Measurements from ENCODE around the gene C10orf90.

The C10orf90 gene

GRCh38 chr10:126502441-126502840 is 168.1 kb downstream of the C10orf90 start:
- no peak for DNase-seq (ENCODE audit: low spot score)

- no peak for DNase-seq (ENCODE audit: low spot score)
Measured at GRCh38 chr10:126501828-126502227, 168.7 kb downstream of the C10orf90 start.

GRCh38 chr10:126500866-126501265 is 169.6 kb downstream of the C10orf90 start:
- no peak for DNase-seq (ENCODE audit: low spot score)

DNA sequence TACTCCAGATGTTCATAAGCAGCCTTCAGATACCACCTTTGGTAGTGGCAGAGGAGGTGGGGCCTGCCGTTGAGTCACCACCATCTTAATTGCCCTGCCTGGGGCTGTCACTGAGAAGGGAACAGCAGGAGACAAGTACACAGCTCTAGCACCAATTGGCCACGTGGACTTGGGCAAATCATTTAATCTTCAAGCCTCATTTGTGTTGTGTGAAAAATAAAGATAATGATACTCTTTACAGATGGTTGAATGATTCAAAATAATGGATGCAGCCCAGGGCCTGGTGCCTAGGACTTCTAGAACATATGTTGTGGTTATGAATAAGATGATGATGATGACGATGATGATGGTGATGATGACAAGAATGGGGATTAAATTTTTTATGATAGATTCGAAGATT is 170.3 kb downstream of the C10orf90 start:
- DNase-seq (ENCODE audit: low spot score): no peak

GRCh38 chr10:126499744-126500143 is 170.7 kb downstream of the C10orf90 start:
- DNase-seq (ENCODE audit: low spot score): no peak

- DNase-seq (ENCODE audit: low spot score): no peak
Measured at GRCh38 chr10:126497672-126498071, 172.8 kb downstream of the C10orf90 start.

- DNase-seq (ENCODE audit: low spot score): no peak
Measured at GRCh38 chr10:126496771-126497545, 173.5 kb downstream of the C10orf90 start.

DNA sequence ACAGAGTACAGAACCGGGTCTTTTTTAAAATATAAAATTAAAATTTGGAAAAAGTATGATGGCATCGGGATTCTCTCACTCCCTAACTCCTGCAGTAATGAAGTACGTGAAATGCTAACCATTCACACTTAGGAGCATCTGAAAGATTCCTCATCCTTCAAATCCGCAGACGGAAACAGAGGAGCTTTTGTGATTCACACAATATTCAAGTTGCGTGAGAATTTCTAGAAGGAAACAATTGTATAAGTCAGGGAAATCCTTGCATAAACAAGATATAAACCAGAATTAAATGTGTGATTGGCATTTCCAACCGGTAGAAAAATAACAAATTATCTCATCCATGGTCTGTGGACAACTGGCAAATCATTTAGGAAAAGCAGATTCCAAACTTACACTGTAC is 179.0 kb downstream of the C10orf90 start:
- DNase-seq (ENCODE audit: low spot score): no peak

GRCh38 chr10:126481181-126481580 is 189.3 kb downstream of the C10orf90 start:
- no peak for DNase-seq (ENCODE audit: low spot score)

DNA sequence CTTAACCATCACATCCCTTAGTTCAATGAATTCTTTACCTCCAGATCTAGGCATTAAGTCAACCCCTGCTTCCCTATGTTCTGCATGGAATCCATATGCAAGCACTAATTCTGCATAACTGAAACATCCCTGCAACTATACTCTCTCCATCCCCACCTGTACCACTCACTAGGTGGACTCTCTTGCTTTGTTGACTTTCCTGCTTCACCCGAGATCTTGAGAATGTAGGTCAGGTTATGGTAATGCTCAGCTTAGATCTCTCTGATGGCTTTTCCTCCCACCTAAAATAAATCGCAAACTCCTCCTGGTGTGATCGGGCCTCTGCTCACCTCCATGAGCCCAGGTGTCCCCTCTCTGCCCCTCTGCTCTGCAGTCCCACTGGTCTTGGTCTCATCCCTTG is 189.8 kb downstream of the C10orf90 start:
- DNase-seq (ENCODE audit: low spot score): no peak

DNA sequence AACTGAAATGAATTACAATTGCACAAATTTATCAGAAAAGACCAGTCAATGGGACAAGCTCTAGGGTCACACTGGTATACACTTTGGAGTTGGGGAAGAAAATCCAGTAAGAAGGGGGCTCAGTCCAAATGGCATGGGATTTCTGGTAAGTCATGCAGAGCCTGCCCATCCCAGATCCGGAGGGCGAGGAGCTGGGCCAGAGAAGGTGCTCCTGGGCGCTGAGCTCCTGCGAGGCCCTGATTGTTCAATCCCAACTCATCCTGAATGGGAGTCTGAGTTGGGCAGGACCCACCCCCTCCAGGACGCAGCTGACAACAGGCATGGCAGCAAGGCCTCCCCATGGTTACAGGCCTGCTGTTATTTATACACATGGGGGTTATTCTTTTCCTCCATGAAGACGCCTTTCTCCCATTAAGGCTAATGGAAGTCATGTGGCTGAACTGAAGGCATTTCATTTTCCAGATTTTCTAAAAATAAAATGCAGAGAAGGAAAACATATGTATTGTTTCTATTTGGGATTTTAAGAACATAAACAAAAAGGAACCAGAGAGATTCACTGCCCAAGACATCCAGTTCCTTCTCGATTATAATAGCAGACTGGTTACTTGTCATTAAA is 191.1 kb downstream of the C10orf90 start:
- no peak for DNase-seq (ENCODE audit: low spot score)

GRCh38 chr10:126478546-126478945 is 191.9 kb downstream of the C10orf90 start:
- DNase-seq (ENCODE audit: low spot score): no peak

- no peak for DNase-seq (ENCODE audit: low spot score)
Measured at GRCh38 chr10:126476246-126476645, 194.2 kb downstream of the C10orf90 start.

GRCh38 chr10:126475074-126475691 is 195.3 kb downstream of the C10orf90 start:
- no peak for DNase-seq (ENCODE audit: low spot score)

DNA sequence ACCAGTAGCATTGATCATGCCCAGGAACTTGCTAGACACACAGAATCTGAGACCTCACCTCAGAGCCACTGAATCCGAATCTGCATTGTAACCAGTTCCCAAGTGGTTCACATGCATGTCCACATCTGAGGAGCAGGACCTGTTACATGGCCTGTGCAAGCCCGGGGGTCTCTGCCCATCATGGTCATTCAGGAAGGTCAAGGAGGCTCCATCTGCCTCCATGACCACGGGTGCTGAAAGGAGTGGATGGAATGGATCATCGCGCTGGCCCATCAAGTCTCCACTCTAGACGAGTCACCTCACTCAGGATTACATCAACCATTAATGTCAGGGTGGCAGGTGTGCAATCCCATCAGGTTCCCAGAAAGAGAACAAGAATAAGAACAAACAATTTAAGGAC is 196.5 kb downstream of the C10orf90 start:
- no peak for DNase-seq (ENCODE audit: low spot score)

DNA sequence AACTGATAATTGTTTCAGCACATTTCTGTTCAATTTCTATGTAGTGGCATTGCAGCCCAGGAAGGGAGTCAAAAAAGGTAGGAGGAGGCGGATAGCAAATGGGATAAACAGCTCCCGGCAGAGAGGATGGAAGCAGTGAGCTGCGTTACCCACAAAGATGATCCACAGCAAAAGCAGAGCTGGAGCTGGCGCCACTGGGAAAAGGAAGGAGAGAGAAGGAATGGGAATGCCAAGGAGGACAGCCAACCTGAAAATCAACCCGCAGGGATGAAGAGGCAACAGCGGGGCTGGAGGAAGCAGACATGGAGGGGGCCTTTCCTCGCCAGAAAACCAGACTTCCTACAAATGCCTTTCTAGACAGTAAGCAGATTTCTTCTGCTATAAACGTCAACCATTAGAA is 199.5 kb downstream of the C10orf90 start:
- no peak for DNase-seq (ENCODE audit: low spot score)

DNA sequence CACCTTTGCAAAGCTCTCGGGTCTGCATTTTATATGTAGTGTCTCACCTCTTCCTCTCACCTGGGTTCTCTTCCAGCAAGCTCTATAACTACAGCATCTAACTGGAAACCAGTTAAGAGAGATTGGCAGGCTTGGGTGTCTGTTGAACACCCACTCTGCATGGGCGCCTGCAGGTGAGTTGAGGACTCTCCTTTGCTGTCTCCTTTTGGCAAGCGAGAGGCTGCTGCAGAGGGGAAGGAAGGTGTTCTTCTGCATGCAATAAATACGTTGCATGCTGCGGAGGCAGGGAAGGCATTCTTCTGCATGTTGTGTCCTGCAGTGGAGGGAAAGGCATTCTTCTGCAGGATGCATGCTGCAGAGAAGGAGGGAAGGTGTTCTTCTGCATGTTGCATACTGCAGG is 200.8 kb downstream of the C10orf90 start:
- DNase-seq (ENCODE audit: low spot score): no peak

DNA sequence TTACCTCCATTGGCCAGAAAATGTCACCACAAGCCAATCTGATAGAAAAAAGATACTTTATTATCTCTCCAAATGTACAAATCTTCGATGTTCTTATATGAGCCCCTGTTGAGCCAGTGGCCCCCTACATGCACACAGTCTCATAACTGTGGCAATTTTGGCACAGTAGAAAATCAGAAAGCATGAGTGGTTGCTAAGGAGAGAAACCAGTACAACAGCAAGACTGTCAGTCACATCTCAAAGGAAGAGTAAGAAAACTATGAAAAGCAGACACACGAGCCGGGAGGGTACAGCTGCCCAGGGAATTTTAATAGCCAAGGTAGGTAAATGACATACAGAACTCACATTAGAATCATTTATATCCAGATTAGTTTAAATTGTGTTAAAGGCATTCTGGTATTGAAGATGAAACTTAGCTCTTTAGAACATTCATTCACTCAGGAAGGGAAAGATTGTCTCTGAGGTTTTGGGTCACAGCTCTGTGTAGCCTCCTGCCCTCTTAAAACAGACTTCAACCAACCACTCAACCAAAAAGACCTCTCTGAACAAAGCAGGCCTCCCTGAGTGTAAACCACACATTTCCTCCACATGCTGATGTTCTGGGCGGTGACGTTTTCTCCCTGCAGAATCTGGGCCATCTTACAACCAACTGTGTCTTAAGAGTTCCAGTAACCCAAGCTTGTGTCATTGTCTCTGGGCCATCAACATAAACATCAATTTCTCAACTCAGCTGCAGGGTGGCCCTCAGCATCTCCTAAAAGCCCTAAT is 201.4 kb downstream of the C10orf90 start:
- DNase-seq (ENCODE audit: low spot score): no peak

DNA sequence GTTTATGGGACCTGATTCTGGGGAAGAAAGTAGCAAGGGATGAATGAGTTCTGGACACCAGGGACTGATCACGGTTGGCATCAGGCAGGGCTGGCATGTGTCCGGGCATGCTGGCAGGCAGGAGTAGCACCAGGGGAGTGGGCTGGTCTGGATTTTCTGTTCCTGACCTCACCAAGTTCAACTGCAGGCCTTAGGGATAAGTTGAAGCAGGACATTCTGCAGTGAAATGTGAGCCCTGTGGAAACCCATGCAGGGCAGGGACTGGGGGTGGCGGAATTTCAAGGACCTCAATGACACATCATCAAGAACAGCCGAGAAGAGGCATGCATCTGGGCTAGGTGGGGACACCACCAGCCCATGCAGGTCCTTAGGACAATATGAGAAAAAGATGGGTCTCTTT is 202.0 kb downstream of the C10orf90 start:
- no peak for DNase-seq (ENCODE audit: low spot score)

DNA sequence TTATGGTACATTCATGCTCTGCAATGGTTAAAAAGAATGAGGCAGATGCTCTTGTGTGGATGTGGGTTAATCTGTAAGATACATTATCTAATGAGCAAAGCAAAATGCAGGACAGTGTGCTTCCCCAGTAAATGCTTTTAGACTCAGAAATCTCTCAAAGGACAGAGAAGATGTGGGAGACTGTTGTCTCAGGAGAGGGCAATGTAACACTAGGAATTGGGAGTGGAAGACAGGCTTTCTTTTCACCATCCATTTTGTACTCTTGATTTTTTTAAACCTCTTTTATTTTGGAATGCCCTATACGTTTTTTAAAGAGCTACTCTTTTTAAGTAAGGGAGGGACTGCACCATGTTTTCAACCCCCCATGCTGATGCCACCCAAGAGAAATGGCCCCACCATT is 204.7 kb downstream of the C10orf90 start:
- DNase-seq (ENCODE audit: low spot score): peak; percentile 63

- no peak for DNase-seq (ENCODE audit: low spot score)
Measured at GRCh38 chr10:126463286-126463685, 207.2 kb downstream of the C10orf90 start.

- no peak for DNase-seq (ENCODE audit: low spot score)
Measured at GRCh38 chr10:126461289-126461940, 209.1 kb downstream of the C10orf90 start.
